ENCODE data around the gene FAM76B.

Gene FAM76B

DNA sequence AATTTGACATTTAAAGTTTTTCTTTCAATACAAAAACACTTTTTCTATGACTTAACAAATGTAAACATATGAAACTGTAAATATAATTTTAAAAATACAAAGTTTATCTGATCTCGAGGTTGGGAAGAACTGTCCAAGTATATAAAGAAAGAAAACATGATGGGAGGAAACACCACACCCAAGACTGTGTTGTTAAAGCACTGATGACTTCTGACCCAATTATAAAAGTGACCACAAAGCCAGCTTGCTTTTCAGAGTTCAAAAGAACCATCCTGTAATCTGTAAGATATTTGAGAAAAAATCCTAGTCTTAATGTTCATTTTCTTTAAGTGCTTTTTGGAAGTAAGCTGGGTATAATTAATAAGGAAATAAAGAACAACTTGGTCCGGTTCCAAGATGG lies 16.3 kb upstream of the FAM76B start:
- H3K36me3 Mint-ChIP-seq (ENCODE audit: low read depth): peaks cover 100% of the 10 kb centered on the region

DNA sequence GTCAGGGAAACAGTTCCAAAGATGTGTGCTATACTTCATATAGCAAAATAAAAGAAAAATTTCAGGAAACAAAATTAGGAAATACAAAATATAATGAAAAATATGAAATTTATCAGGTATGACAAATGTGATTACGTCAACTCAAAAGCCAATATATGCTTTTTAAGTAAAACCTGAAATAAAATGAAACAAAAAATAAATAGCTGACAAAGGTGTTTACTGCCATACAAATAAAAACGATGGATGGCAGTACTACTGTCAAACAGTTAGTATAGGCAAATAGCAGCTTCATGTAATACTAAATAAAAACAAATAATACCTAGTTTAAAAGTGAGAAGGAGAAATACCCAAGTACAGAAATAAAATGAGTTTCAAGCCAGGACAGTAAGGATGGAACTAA lies 14.4 kb upstream of the FAM76B start:
- Mint-ChIP-seq H3K9me3 (peaks cover 59% of the 10 kb centered on the region), H3K27me3 (ENCODE audit: low read depth, poor library complexity) (peaks cover 4% of the 10 kb centered on the region), H3K36me3 (ENCODE audit: low read depth) (peaks cover 99% of the 10 kb centered on the region), H3K4me3 (no peak overlapping the region), H3K27ac (no peak overlapping the region), H3K4me1 (no peaks in the 10 kb centered on the region)
- no peak for DNase-seq
- TF ChIP-seq, protein P1, sequence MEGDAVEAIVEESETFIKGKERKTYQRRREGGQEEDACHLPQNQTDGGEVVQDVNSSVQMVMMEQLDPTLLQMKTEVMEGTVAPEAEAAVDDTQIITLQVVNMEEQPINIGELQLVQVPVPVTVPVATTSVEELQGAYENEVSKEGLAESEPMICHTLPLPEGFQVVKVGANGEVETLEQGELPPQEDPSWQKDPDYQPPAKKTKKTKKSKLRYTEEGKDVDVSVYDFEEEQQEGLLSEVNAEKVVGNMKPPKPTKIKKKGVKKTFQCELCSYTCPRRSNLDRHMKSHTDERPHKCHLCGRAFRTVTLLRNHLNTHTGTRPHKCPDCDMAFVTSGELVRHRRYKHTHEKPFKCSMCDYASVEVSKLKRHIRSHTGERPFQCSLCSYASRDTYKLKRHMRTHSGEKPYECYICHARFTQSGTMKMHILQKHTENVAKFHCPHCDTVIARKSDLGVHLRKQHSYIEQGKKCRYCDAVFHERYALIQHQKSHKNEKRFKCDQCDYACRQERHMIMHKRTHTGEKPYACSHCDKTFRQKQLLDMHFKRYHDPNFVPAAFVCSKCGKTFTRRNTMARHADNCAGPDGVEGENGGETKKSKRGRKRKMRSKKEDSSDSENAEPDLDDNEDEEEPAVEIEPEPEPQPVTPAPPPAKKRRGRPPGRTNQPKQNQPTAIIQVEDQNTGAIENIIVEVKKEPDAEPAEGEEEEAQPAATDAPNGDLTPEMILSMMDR (IDR thresholded peaks at IDR 0.05): no peak

More for the DNA sequence above, 16.3 kb upstream of the FAM76B start:
- TF ChIP-seq, protein P1 (IDR thresholded peaks at IDR 0.05): no peak
- H3K4me1 Mint-ChIP-seq: no peaks in the 10 kb centered on the region
- peaks cover 78% of the 10 kb centered on the region for H3K9me3 Mint-ChIP-seq
- no peak overlapping the region for H3K27ac Mint-ChIP-seq
- no peak for DNase-seq
- no peak overlapping the region for H3K4me3 Mint-ChIP-seq
- H3K27me3 Mint-ChIP-seq (ENCODE audit: low read depth, poor library complexity): peaks cover 4% of the 10 kb centered on the region

DNA sequence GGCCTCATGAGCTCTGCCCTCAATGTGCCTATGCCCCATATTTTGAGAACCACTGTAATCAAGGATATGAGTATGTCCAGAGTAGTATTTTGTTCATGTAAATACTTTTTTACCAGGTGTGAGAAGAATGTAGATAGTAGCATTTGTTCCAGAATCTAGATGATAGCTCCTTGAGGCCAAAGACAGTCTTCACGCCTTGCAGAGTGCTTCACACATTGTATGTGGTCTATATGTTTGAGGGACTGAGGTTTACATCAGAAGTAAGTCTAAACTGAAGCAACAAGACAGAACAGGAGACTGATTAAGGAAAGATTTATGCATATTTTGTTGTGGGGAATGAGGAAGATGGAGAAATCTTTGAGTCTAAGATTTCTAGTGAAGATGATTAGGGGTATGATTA lies 13.2 kb upstream of the FAM76B start:
- DNase-seq: no peak
- no peaks in the 10 kb centered on the region for H3K4me1 Mint-ChIP-seq
- H3K36me3 Mint-ChIP-seq (ENCODE audit: low read depth): peaks cover 87% of the 10 kb centered on the region
- H3K27ac Mint-ChIP-seq: no peak overlapping the region
- TF ChIP-seq, protein P1 (IDR thresholded peaks at IDR 0.05): no peak
- H3K9me3 Mint-ChIP-seq: peaks cover 48% of the 10 kb centered on the region
- H3K4me3 Mint-ChIP-seq: no peak overlapping the region
- H3K27me3 Mint-ChIP-seq (ENCODE audit: low read depth, poor library complexity): peaks cover 2% of the 10 kb centered on the region

DNA sequence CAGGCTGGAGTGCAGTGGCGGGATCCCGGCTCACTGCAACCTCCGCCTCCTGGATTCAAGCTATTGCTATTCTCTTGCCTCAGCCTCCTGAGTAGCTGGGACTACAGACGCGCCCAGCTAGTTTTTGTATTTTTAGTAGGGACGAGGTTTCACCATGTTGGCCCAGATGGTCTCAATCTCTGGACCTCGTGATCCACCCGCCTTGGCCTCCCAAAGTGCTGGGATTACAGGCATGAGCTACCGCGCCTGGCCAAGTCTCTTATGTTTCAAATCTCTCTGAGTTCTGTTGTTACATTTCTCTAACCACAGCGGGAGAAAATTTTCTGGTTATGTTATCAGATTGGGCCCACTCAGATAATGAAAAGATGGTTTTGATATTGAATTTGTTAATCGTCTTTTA lies 10.9 kb upstream of the FAM76B start:
- peaks cover 24% of the 10 kb centered on the region for H3K9me3 Mint-ChIP-seq
- TF ChIP-seq, protein P1 (IDR thresholded peaks at IDR 0.05): no peak
- peaks cover 4% of the 10 kb centered on the region for H3K4me1 Mint-ChIP-seq
- DNase-seq: no peak
- no peaks in the 10 kb centered on the region for H3K27me3 Mint-ChIP-seq (ENCODE audit: low read depth, poor library complexity)
- H3K27ac Mint-ChIP-seq: no peak overlapping the region
- H3K4me3 Mint-ChIP-seq: no peak overlapping the region
- peaks cover 68% of the 10 kb centered on the region for H3K36me3 Mint-ChIP-seq (ENCODE audit: low read depth)

DNA sequence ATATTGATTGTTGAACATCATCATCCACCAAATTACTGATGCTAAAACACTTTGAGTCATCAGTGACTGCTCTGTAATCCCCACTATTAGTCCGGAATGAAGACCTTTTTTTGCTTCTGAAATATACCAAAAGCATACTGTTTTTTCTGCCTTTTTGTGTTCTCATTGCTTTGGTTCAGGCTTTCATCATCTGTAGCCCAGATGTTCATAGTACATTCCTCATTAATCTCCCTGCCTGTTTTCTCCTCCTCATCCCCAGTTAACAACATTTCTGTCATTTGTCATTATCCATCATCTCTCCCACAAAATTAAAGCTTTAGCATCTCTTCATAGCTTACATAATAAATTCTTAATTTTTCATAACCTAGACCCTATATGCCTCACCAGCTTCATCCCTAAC lies 10.0 kb upstream of the FAM76B start:
- Mint-ChIP-seq H3K4me3 (no peak overlapping the region), H3K27me3 (ENCODE audit: low read depth, poor library complexity) (no peaks in the 10 kb centered on the region), H3K9me3 (peaks cover 17% of the 10 kb centered on the region), H3K36me3 (ENCODE audit: low read depth) (peaks cover 63% of the 10 kb centered on the region), H3K27ac (peak overlapping the region; percentile 1), H3K4me1 (peaks cover 9% of the 10 kb centered on the region)
- no peak for DNase-seq
- TF ChIP-seq, protein P1 (IDR thresholded peaks at IDR 0.05): no peak

DNA sequence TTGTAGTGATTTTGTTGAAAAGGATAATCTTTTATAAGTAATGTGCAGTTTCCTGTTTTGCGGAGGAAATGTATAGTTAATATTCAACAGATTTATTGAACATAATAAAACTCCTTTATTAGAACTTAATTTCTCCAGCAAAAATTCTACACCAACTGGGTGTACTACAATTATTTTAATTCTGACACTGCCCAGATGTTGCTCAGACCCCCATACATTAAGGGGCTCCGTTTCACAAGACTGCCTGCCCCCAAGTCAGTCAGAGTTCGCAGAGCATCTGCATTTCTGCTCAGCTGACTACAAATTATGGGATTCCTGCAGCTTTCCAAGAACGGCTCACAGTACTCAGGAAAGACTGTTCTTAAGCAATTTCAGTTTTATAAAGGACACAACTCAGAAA lies 6.9 kb upstream of the FAM76B start:
- Mint-ChIP-seq H3K36me3 (ENCODE audit: low read depth) (peaks cover 55% of the 10 kb centered on the region), H3K4me3 (no peak overlapping the region), H3K9me3 (no peaks in the 10 kb centered on the region), H3K27me3 (ENCODE audit: low read depth, poor library complexity) (no peaks in the 10 kb centered on the region), H3K4me1 (peaks cover 37% of the 10 kb centered on the region), H3K27ac (no peak overlapping the region)
- no peak for DNase-seq
- TF ChIP-seq, protein P1 (IDR thresholded peaks at IDR 0.05): no peak

Measured in nephron progenitor cell (in vitro differentiated cells).